GM21717 (cell line): ENCODE measurements around the gene SPATA7.

Source experiments
- ATAC-seq: cut with Tn5 transposase; IDR thresholded peaks from one replicate; pipeline ENCODE4 v1.9.1; 2021; ENCODE audit warnings: mild to moderate bottlenecking, moderate library complexity; ENCODE audit not compliant: unreplicated experiment

Gene SPATA7

GRCh38 chr14:88417594-88417993 is 32.1 kb downstream of the SPATA7 start:
- ATAC-seq, result no peak

GRCh38 chr14:88420187-88420586 is 34.7 kb downstream of the SPATA7 start:
- no peak for ATAC-seq

- no peak for ATAC-seq
Measured at GRCh38 chr14:88421286-88421685, 35.8 kb downstream of the SPATA7 start.

- no peak for ATAC-seq
Measured at GRCh38 chr14:88422047-88422446, 36.6 kb downstream of the SPATA7 start.

- no peak for ATAC-seq
Measured at GRCh38 chr14:88422919-88423650, 37.6 kb downstream of the SPATA7 start.

GRCh38 chr14:88424573-88424972 is 39.1 kb downstream of the SPATA7 start:
- ATAC-seq, result no peak

- ATAC-seq, result no peak
Measured at GRCh38 chr14:88426271-88426670, 40.8 kb downstream of the SPATA7 start.

GRCh38 chr14:88430976-88431375 is 45.5 kb downstream of the SPATA7 start:
- ATAC-seq, result no peak

GRCh38 chr14:88437658-88438057 is 52.2 kb downstream of the SPATA7 start:
- no peak for ATAC-seq

GRCh38 chr14:88439088-88439487 is 53.6 kb downstream of the SPATA7 start:
- ATAC-seq, result no peak

- ATAC-seq, result no peak
Measured at GRCh38 chr14:88452231-88452630, 66.8 kb downstream of the SPATA7 start.

GRCh38 chr14:88454886-88455285 is 69.4 kb downstream of the SPATA7 start:
- ATAC-seq, result no peak

- ATAC-seq, result no peak
Measured at GRCh38 chr14:88463318-88463717, 77.9 kb downstream of the SPATA7 start.

GRCh38 chr14:88468406-88468805 is 82.9 kb downstream of the SPATA7 start:
- no peak for ATAC-seq

GRCh38 chr14:88470542-88471440 is 85.3 kb downstream of the SPATA7 start:
- no peak for ATAC-seq

- no peak for ATAC-seq
Measured at GRCh38 chr14:88473791-88474190, 88.3 kb downstream of the SPATA7 start.

- ATAC-seq, result no peak
Measured at GRCh38 chr14:88476214-88476774, 90.8 kb downstream of the SPATA7 start.

GRCh38 chr14:88476825-88477224 is 91.4 kb downstream of the SPATA7 start:
- no peak for ATAC-seq

GRCh38 chr14:88477513-88478250 is 92.2 kb downstream of the SPATA7 start:
- ATAC-seq, result no peak

- no peak for ATAC-seq
Measured at GRCh38 chr14:88478931-88479330, 93.5 kb downstream of the SPATA7 start.

GRCh38 chr14:88479574-88479987 is 94.1 kb downstream of the SPATA7 start:
- ATAC-seq, result no peak
